ENCODE results near the gene E2F8. TPM values are rescaled to one million over a fixed set of nuclear protein-coding genes. Genes with fewer than 3 reads are reported as not detected.

E2F8 gene
- total and polyA plus RNA-seq, 10 of the 15 experiments (the other 5 are each of a cell fraction or from before 2014, with no cell fraction given) = 8.8 to 28.1 (median 18.5) TPM

GRCh38 chr11:19267567-19267966 lies 26.8 kb upstream of the E2F8 start (continued):
- TF ChIP-seq PRDM15 (CRISPR knock-in tag; IDR thresholded peaks at IDR 0.05) = no peak
- TF ChIP-seq IKZF2 (IDR thresholded peaks at IDR 0.05) = no peak
- TF ChIP-seq SMC3 (IDR thresholded peaks at IDR 0.05; ENCODE audit: borderline replicate concordance, low read length) = no peak
- TF ChIP-seq E2F8 (IDR thresholded peaks at IDR 0.05; ENCODE audit: low read depth, partially characterized antibody) = no peak
- no peak for TF ChIP-seq ZBTB11 (CRISPR knock-in tag; IDR thresholded peaks at IDR 0.05)
- no peak for TF ChIP-seq SREBF1 (IDR thresholded peaks at IDR 0.05; ENCODE audit: low read length)
- TF ChIP-seq CREM (IDR thresholded peaks at IDR 0.05; ENCODE audit: low read depth) = no peak
- no peak for TF ChIP-seq BACH1 (IDR thresholded peaks at IDR 0.05; ENCODE audit: borderline replicate concordance)
- no peak for TF ChIP-seq ZBTB40 (IDR thresholded peaks at IDR 0.05; ENCODE audit: borderline replicate concordance)
- TF ChIP-seq BHLHE40 (IDR thresholded peaks at IDR 0.05; ENCODE audit: borderline replicate concordance in 1 of 2, low read depth in 2 of 2, low read length in 1 of 2) = no peak
